NCI-H460 (cell line): ENCODE measurements around the gene NKX6-1. TPM values are rescaled to one million over a fixed set of nuclear protein-coding genes. Genes with fewer than 3 reads are reported as not detected.
A peak's percentile ranks its signal among the peaks of the same experiment; 100 is the strongest.

Experiments used
- DNase-seq: peaks from one replicate; pipeline ENCODE4 v3.0.0-alpha.2; 2016; ENCODE audit warnings: low read depth; ENCODE audit errors: extremely low read depth
- polyA plus RNA-seq: library from polyadenylated mRNA; depleted of rRNA; stranded (reverse); fragments of >200 nt; gene quantifications from 2 replicates; pipeline ENCODE4 v1.2.3, GENCODE V29; 2014; cell fraction: nucleus; rRNA removed
- total RNA-seq: library from RNA; depleted of rRNA; stranded (reverse); fragments of >200 nt; shearing (Covaris generic); gene quantifications from 2 replicates; pipeline ENCODE4 v1.2.3, GENCODE V29; 2014; rRNA removed

The NKX6-1 gene
- 0.97 and 2.0 TPM in 2 replicates for total RNA-seq
- polyA plus RNA-seq: 0.48 and 2.5 TPM in 2 replicates

- peak; percentile 84 for DNase-seq
Observed at GRCh38 chr4:84498935-84499623, at the start of gene NKX6-1. TSS of gene NKX6-1 (minus strand) at chr4:84499292. CDS start at chr4:84498228, 1,064 bp downstream.

GRCh38 chr4:84547211-84547610 lies 48.1 kb upstream of the NKX6-1 start:
- no peak for DNase-seq

DNA sequence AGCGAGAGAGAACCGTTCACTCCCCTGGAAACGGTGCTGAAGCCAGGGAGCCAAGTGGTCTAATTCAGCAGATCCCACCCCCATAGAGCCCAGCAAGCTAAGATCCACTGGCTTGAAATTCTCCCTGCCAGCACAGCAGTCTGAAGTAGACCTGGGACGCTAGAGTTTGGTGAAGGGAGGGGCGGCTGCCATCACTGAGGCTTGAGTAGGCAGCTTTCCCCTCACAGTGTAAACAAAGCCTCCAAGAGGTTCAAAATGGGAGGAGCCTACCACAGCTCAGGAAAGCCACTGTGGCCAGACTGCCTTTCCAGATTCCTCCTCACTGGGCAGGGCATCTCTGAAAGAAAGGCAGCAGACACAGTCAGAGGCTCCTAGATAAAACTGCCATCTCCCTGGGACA lies 46.0 kb upstream of the NKX6-1 start:
- no peak for DNase-seq

GRCh38 chr4:84535901-84536300 lies 36.8 kb upstream of the NKX6-1 start:
- DNase-seq: no peak

DNA sequence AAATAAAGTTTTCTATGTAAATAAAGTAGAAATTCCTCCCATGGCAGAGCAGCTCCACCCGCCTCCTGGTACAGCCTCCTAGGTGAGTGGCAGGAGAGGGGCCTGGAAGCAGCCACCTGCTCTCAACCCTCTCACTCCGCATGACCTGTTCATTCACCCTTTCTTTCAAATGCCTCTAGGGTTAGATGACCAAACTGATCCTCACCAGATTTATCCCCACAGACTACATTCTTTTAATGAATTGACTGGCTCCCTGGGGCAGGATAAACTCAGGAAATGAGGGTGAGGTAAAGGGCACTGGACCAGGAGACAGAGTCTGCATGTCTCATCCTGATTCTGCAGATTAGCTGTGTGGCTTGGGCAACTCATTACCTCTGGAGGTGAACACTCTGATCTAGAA lies 32.6 kb upstream of the NKX6-1 start:
- DNase-seq: no peak

DNA sequence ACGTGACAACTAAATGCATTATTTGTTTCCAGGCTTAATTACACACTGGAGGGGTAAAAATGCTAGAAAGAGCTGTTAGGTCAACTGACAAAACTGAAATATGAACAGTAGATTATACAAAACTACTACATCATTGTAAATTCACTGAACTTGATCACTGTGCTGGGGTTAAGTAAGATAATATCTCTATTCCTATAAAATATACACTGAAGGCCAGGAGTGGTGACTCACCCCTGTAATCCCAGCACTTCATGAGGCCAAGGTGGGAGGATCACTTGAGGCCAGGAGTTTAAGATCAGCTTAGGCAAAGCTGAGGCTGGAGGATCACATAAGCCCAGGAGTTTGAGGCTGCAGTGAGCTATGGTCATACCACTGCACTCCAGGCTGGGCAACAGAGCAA lies 31.8 kb upstream of the NKX6-1 start:
- DNase-seq: no peak

GRCh38 chr4:84530454-84530853 lies 31.4 kb upstream of the NKX6-1 start:
- no peak for DNase-seq

DNA sequence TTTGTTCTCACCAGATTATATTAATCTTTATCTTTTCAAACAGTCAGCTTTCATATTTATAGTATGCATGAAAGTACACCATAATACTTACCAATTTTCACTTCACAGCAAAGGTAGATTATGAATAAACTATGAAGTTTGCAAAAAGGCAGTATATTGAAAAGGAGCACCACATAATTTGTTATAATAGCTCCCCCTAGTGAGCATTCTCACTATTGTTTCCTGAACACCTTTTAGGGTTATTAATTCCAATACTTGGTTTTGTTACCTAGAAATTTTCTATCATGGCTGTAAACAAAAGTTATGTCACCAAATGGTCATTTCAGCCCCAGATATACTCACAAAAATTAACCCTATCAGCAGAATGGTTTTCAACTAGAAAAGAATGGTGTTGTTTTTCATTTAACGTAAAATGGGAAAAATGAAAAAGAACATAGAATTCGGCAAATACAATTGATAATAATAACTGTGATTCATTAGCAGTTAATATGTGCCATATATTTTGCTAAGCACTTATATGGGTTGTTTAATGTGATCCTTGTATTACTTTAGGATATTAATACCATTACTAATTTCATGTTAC lies 30.2 kb upstream of the NKX6-1 start:
- DNase-seq: peak; percentile 30

GRCh38 chr4:84527391-84527790 lies 28.3 kb upstream of the NKX6-1 start:
- no peak for DNase-seq

GRCh38 chr4:84515075-84515474 lies 16.0 kb upstream of the NKX6-1 start:
- DNase-seq: no peak

- DNase-seq: no peak
Observed at GRCh38 chr4:84512277-84512676, 13.2 kb upstream of the NKX6-1 start.

GRCh38 chr4:84511703-84512102 lies 12.6 kb upstream of the NKX6-1 start:
- DNase-seq: no peak

- no peak for DNase-seq
Observed at GRCh38 chr4:84507941-84508340, 8.8 kb upstream of the NKX6-1 start.

- no peak for DNase-seq
Observed at GRCh38 chr4:84504821-84505220, 5.7 kb upstream of the NKX6-1 start.

GRCh38 chr4:84503495-84504437 lies 4.7 kb upstream of the NKX6-1 start:
- DNase-seq: peak; percentile 65

DNA sequence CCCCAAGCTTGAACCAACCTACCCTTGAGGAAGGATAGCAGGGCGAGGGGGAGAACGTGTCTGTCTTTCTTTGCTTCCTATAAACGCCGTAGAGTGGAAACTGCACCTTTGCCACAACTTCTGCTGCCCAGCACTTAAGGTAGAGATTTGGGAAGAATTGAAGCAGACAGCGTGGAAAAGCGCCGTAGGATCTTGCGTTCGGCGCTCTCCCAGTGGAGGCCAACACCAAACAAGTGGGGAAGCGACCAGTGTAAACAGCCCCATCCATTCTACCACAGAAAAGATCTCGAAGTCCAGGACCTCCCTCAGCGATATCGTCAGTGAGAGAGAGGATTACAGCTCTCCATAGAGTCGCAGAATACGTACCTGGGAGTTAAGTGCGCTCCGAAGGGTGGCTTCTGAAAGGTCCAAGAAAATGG lies 3.9 kb upstream of the NKX6-1 start:
- DNase-seq: no peak

DNA sequence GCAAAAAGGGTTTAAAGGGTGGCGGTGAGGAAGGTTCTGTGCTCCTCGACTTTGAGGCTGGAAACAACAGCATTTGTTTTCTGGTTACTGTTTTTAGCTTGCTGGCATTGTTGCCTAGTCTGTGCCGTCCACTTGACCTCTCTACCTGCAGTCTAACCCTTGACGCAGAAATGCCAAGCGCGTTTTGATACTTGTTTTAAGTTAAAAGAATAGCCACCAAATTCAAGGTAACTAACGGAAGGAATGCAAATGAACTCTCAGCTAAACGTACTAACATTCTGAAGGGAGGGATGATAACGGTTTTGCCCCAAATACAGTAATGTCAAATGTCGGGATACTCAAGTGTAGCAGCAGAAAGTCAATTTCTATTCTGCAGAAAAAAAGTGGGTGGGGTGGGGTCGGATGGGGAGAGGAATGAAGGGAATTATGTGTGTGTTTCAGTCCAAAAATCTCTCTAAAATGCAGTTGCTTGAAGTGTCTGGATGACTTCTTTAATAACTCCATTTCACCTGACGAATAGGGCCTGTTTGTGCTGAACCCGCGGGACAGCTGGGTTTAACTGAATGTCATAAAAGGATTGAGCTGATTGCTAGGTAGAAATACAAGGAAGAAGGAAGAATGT lies 3.4 kb upstream of the NKX6-1 start:
- no peak for DNase-seq

DNA sequence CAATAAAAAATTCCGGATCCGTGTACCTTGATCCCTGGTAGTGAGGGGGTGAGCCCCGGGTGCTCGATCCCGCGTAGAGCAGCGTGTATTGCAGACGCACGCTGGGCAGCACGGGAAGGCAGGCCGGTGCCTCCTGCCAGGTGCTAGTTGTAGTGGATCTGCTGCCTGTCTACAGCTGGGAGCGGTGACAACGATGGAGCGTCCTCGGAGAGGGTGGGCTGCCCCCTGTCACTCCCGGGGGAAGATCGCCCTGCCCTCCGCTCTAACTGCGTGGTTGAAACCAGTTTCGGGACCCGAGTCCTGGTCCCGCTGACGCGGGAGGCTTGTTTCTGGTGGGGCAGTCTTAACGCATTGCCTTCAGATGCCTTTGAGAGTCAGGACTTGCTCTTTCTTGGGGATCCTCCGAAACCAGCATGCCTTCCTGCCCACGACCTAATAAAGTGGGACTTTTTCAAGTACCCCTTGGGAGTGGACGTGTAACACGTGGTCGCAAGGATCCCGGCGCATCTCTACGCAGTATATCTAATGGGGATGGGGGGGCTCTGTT lies 2.7 kb upstream of the NKX6-1 start:
- no peak for DNase-seq

DNA sequence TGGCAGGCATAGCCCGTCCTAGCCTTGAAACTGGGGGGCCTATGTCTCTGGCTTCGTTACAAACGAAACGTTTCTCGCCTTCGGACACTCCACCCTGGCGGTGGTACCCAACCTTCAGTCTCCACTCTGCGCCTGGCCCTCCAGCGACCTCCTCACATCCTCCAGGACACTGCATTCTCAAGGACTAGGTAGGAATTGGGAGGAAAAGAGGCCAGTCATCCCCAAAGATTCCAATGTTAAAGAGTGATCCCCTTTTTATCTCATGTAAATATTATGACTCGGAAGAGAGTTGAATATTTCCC lies 2.1 kb upstream of the NKX6-1 start:
- DNase-seq: no peak

- no peak for DNase-seq
Observed at GRCh38 chr4:84500386-84501201, 1.5 kb upstream of the NKX6-1 start.
